IMR-90 (cell line): ENCODE measurements around the gene TMCC1. TPM values are rescaled to one million over a fixed set of nuclear protein-coding genes. Genes with fewer than 3 reads are reported as not detected.

Source experiments
- ATAC-seq: fragments of 200-7000 bp; cut with Tn5 transposase; 2 replicates; pipeline ENCODE4 v1.9.1; 2020; ENCODE audit warnings: low read depth, mild to moderate bottlenecking, moderate library complexity
- BruUV-seq: library from RNA; stranded (reverse); fragments of 400-500 nt; replicated peaks from 2 replicates; lab custom pipeline; 2021; lab: Mats Ljungman, UMichigan
- CTCF ChIA-PET: fragments of 300-600 bp; formaldehyde crosslinking; extraction: SDS; loops from one replicate; lab custom pipeline; 2021; ENCODE audit warnings: antibody characterized with exemption; lab: Yijun Ruan, JAX
- POLR2A ChIA-PET: fragments of 300-600 bp; sonication (Branson Sonifier 250); formaldehyde crosslinking; loops from one replicate; lab custom pipeline; 2022; ENCODE audit warnings: antibody characterized with exemption; ENCODE audit not compliant: unreplicated experiment; lab: Charles Lee
- DNase-seq: peaks from one replicate; pipeline ENCODE4 v3.0.0; 2013
- H2AFZ ChIP-seq: replicated peaks from 2 replicates; pipeline ENCODE3; 2013; ENCODE audit warnings: low read length, mild to moderate bottlenecking; ENCODE audit not compliant: poor library complexity
- H2AK5ac ChIP-seq: 2 replicates; pipeline ENCODE4 v1.6.1; 2013; ENCODE audit warnings: low read depth, low read length, inconsistent platforms
- H2AK9ac ChIP-seq: replicated peaks from 2 replicates; pipeline ENCODE3; 2013; ENCODE audit warnings: mild to moderate bottlenecking, low read depth, low read length, moderate library complexity; ENCODE audit not compliant: poor library complexity
- H2BK120ac ChIP-seq: 2 replicates; pipeline ENCODE4 v1.6.1; 2013; ENCODE audit warnings: low read depth, low read length, inconsistent platforms
- H2BK15ac ChIP-seq: 3 replicates; pipeline ENCODE4 v1.6.1; 2013; ENCODE audit warnings: low read depth, low read length, inconsistent platforms
- H2BK20ac ChIP-seq: 2 replicates; pipeline ENCODE4 v1.6.1; 2013; ENCODE audit warnings: low read depth, mild to moderate bottlenecking, inconsistent platforms, low read length, moderate library complexity
- H2BK5ac ChIP-seq: 2 replicates; pipeline ENCODE4 v1.6.1; 2013; ENCODE audit warnings: mild to moderate bottlenecking, low read depth, low read length, inconsistent platforms; ENCODE audit not compliant: poor library complexity, severe bottlenecking
- H3K14ac ChIP-seq: replicated peaks from 2 replicates; pipeline ENCODE4 v1.6.1; 2013; ENCODE audit warnings: low read depth, low read length, inconsistent platforms
- H3K18ac ChIP-seq: 2 replicates; pipeline ENCODE4 v1.6.1; 2013; ENCODE audit warnings: low read depth, low read length, control low read depth
- H3K23ac ChIP-seq: 2 replicates; pipeline ENCODE4 v1.6.1; 2013; ENCODE audit warnings: low read depth, low read length, inconsistent platforms
- H3K27ac ChIP-seq: 2 replicates; pipeline ENCODE4 v1.5.1; 2013; ENCODE audit warnings: mild to moderate bottlenecking, control low read depth, low read length; ENCODE audit not compliant: insufficient read depth
- H3K27me3 ChIP-seq: 2 replicates; pipeline ENCODE4 v1.6.1; 2013; ENCODE audit warnings: low read length; ENCODE audit not compliant: control insufficient read depth, insufficient read depth
- H3K36me3 ChIP-seq: 2 replicates; pipeline ENCODE4 v1.6.1; 2013; ENCODE audit warnings: low read length, mixed read lengths; ENCODE audit not compliant: control insufficient read depth, insufficient read depth
- H3K4ac ChIP-seq: 2 replicates; pipeline ENCODE4 v1.6.1; 2013; ENCODE audit warnings: low read depth, low read length, inconsistent platforms
- H3K4me1 ChIP-seq: 2 replicates; pipeline ENCODE4 v1.6.1; 2013; ENCODE audit warnings: low read length, mixed read lengths; ENCODE audit not compliant: control insufficient read depth, insufficient read depth
- H3K4me2 ChIP-seq: 2 replicates; pipeline ENCODE4 v1.6.1; 2013; ENCODE audit warnings: low read depth, mild to moderate bottlenecking, control low read depth, low read length, moderate library complexity
- H3K4me3 ChIP-seq: 2 replicates; pipeline ENCODE4 v1.5.1; 2013; ENCODE audit warnings: low read depth, mild to moderate bottlenecking, control low read depth, low read length, moderate library complexity; ENCODE audit not compliant: insufficient read depth
- H3K56ac ChIP-seq: 2 replicates; pipeline ENCODE4 v1.6.1; 2013; ENCODE audit warnings: low read length, inconsistent platforms; ENCODE audit not compliant: insufficient read depth; ENCODE audit errors: extremely low read depth
- H3K79me1 ChIP-seq, 2 experiments: 2 replicates each; pipeline ENCODE4 v1.6.1; 2013; ENCODE audit warnings: low read length in 2 of 2, inconsistent platforms in 1 of 2, low read depth in 1 of 2
- H3K9ac ChIP-seq: 2 replicates; pipeline ENCODE4 v1.6.1; 2013; ENCODE audit warnings: low read depth, low read length, control low read depth
- H3K9me1 ChIP-seq: 2 replicates; pipeline ENCODE4 v1.6.1; 2013; ENCODE audit warnings: low read length, inconsistent platforms; ENCODE audit not compliant: insufficient read depth
- H3K9me3 ChIP-seq: 2 replicates; pipeline ENCODE4 v1.6.1; 2013; ENCODE audit warnings: low read length; ENCODE audit not compliant: control insufficient read depth, insufficient read depth
- H4K20me1 ChIP-seq: 2 replicates; pipeline ENCODE4 v1.6.1; 2013; ENCODE audit warnings: low read length, inconsistent platforms; ENCODE audit not compliant: insufficient read depth
- H4K5ac ChIP-seq: 2 replicates; pipeline ENCODE4 v1.6.1; 2013; ENCODE audit warnings: mild to moderate bottlenecking, low read depth, low read length, control low read depth
- H4K8ac ChIP-seq, 2 experiments: 2 replicates each; pipeline ENCODE4 v1.6.1; 2013; ENCODE audit warnings: low read depth in 2 of 2, low read length in 2 of 2, control low read depth in 1 of 2, inconsistent platforms in 1 of 2
- H4K91ac ChIP-seq: 2 replicates; pipeline ENCODE4 v1.6.1; 2013; ENCODE audit warnings: low read depth, low read length, inconsistent platforms; ENCODE audit not compliant: insufficient read depth
- CEBPB ChIP-seq: IDR thresholded peaks from 2 replicates; pipeline ENCODE4 v1.6.1; 2012; ENCODE audit warnings: low read depth, low read length, improper control_type of control experiment
- CHD1 ChIP-seq: IDR thresholded peaks from 2 replicates; pipeline ENCODE4 v1.6.1; 2012; ENCODE audit warnings: low read depth, low read length, improper control_type of control experiment
- FOS ChIP-seq: fragments of 150-350 bp; IDR thresholded peaks from 2 replicates; pipeline ENCODE4 v1.6.1; 2016; ENCODE audit warnings: low read depth, low read length
- MAFK ChIP-seq: IDR thresholded peaks from 2 replicates; pipeline ENCODE4 v1.6.1; 2012; ENCODE audit warnings: low read depth, low read length, improper control_type of control experiment
- MAZ ChIP-seq: IDR thresholded peaks from 2 replicates; pipeline ENCODE4 v1.6.1; 2012; ENCODE audit warnings: low read depth, mild to moderate bottlenecking, low read length, improper control_type of control experiment, moderate library complexity, borderline replicate concordance
- MXI1 ChIP-seq: IDR thresholded peaks from 2 replicates; pipeline ENCODE4 v1.6.1; 2012; ENCODE audit warnings: low read depth, mild to moderate bottlenecking, low read length, moderate library complexity, borderline replicate concordance
- NFE2L2 ChIP-seq: fragments of 150-350 bp; IDR thresholded peaks from 2 replicates; pipeline ENCODE4 v1.6.1; 2016; ENCODE audit warnings: low read depth, mild to moderate bottlenecking, low read length
- POLR2A ChIP-seq: IDR thresholded peaks from 2 replicates; pipeline ENCODE4 v1.6.1; 2012; ENCODE audit warnings: mild to moderate bottlenecking, low read depth, low read length
- RAD21 ChIP-seq: IDR thresholded peaks from 2 replicates; pipeline ENCODE4 v1.6.1; 2012; ENCODE audit warnings: low read length, improper control_type of control experiment
- RCOR1 ChIP-seq: IDR thresholded peaks from 2 replicates; pipeline ENCODE4 v1.6.1; 2012; ENCODE audit warnings: mild to moderate bottlenecking, low read length, improper control_type of control experiment; ENCODE audit not compliant: insufficient replicate concordance
- RFX5 ChIP-seq: IDR thresholded peaks from 2 replicates; pipeline ENCODE4 v1.8.0; 2012; ENCODE audit warnings: low read depth, mild to moderate bottlenecking, low read length, moderate library complexity
- SMC3 ChIP-seq: fragments of 150-350 bp; IDR thresholded peaks from 2 replicates; pipeline ENCODE4 v1.6.1; 2016; ENCODE audit warnings: low read depth, mild to moderate bottlenecking, antibody characterized with exemption, low read length, moderate library complexity
- WGBS, 2 experiments: methylation state at CpG; one replicate each; pipeline versions ENCODE4 v1.1.5 to v1.1.7; 2013; ENCODE audit warnings: missing lambda C conversion rate in 2 of 2; ENCODE audit not compliant: insufficient read length in 1 of 2; ENCODE audit errors: extremely low coverage in 2 of 2; 5-methylcytosine and 5-hydroxymethylcytosine counted together
- dilution Hi-C: fragments of 300-500 bp; cut with HindIII; formaldehyde crosslinking; loops from one replicate; pipeline ENCODE4 v1.14.3; 2018; ENCODE audit warnings: low sequenced_read_pairs; ENCODE audit not compliant: unreplicated experiment
- in situ Hi-C: fragments of 300-500 bp; cut with MboI; formaldehyde crosslinking; loops from 3 replicates; pipeline ENCODE4 v1.14.3; 2019; ENCODE audit warnings: low sequenced_read_pairs, inconsistent platforms, mixed read lengths
- intact Hi-C: fragments of 100-400 bp; cut with micrococcal nuclease; formaldehyde crosslinking; loops from 2 replicates; pipeline ENCODE4 v1.10.0; 2022
- polyA plus RNA-seq, 3 experiments: library from polyadenylated mRNA; depleted of rRNA; stranded (reverse); fragments of >200 nt; gene quantifications; 2 replicates each; pipeline ENCODE4 v1.2.3, GENCODE V29; 2012; ENCODE audit warnings: low replicate concordance in 1 of 3
- total RNA-seq: library from RNA; depleted of rRNA; stranded (reverse); fragments of >200 nt; gene quantifications from 2 replicates; pipeline ENCODE4 v1.2.3, GENCODE V29; 2012
- TF ChIP-seq, protein P1 (sequence below): fragments of 150-350 bp; IDR thresholded peaks from 2 replicates; pipeline ENCODE4 v1.6.1; 2017; ENCODE audit warnings: mild to moderate bottlenecking, antibody characterized with exemption, low read length, low read depth
- TF ChIP-seq, protein P2 (sequence below): conservative IDR thresholded peaks from 2 replicates; pipeline ENCODE4 v1.5.1; 2012; ENCODE audit warnings: mild to moderate bottlenecking, low read depth, low read length, improper control_type of control experiment
- TF ChIP-seq, protein P3 (sequence below): fragments of 150-350 bp; IDR thresholded peaks from 2 replicates; pipeline ENCODE4 v1.6.1; 2016; ENCODE audit warnings: low read depth, mild to moderate bottlenecking, low read length, moderate library complexity, borderline replicate concordance

The TMCC1 gene
- total and polyA plus RNA-seq, 2 of the 4 experiments (the other 2 are of a cell fraction), result 5.0 to 7.3 TPM

DNA sequence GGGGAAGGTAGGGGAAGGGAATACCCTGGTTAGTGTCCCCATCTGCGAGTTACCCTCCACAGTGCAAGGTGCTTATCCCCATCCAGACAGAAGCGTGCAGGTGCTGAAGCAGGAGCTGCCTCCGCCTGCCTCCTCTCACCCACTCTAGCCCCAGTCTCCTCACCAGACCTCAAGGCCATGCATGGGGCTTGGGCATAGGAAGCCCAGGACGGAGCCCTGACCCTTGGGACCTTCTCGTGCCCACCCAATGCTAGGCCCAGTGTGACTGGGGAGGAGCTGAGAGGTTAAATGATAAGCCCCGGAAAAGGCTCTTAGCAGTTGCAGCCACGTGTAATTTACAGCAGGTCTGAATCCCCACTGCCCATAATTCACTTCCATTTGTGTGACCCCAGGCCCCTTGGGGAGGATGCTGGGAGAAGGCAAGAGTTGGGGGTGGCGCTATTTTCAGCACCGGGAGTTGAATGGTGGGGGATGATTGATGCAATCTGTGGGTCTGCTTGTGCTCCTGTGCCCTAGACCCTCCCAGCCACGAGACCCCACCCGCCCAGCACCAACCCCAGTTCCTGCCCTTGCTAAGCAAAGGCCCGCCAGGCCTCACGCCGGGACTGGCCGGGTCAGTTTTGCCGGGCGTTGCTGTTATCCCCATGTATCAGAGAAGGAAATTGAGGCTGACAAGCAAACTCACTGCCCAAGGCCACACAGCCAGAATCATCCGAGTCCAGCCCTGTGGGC is 272.5 kb downstream of the TMCC1 start:
- Histone ChIP-seq H3K23ac (no peak overlapping the region), H2BK120ac (no peak overlapping the region), H3K56ac (no peak overlapping the region), H2BK5ac (no peak overlapping the region), H3K9me3 (no peaks in the 10 kb centered on the region), H3K4ac (no peak overlapping the region), H2BK20ac (no peak overlapping the region), H3K9me1 (peaks cover 13% of the 10 kb centered on the region), H2AFZ (no peak overlapping the region), H4K20me1 (no peaks in the 10 kb centered on the region), H3K27me3 (no peaks in the 10 kb centered on the region), H3K4me2 (no peak overlapping the region), H3K4me3 (no peak overlapping the region), H4K91ac (no peak overlapping the region), H2AK9ac (no peak overlapping the region), H3K9ac (no peak overlapping the region), H2BK15ac (no peak overlapping the region), H4K8ac (no peak overlapping the region), H3K27ac (no peak overlapping the region), H3K36me3 (no peaks in the 10 kb centered on the region), H4K5ac (no peak overlapping the region), H3K79me1 (0 out of 4 replicates have a peak, but pooled peaks cover 0 to 4% of the 10 kb centered on the region in 2 experiments), H2AK5ac (no peak overlapping the region), H3K14ac (no peak overlapping the region), H3K4me1 (peaks cover 7% of the 10 kb centered on the region), H3K18ac (no peak overlapping the region)
- CTCF ChIA-PET, result no interaction called here
- BruUV-seq, result no TSS peak
- intact Hi-C loops, result loop anchor here (10.0 kb wide), 1 partner anchor 384 kb away; no protein-coding TSS in a partner anchor
- no peak for DNase-seq
- POLR2A ChIA-PET, result no interaction called here
- 83% methylated on average over 1 of the region's 18 CpGs; no CpG with 5 or more reads in 1 of the 2 experiments for WGBS, 2 experiments
- dilution Hi-C loops, result no loop called here
- in situ Hi-C loops, result loop anchor here (25.0 kb wide), 1 partner anchor 234 kb away; no protein-coding TSS in a partner anchor
- ATAC-seq, result no peak
- no peak for TF ChIP-seq RAD21
- TF ChIP-seq POLR2A, result no peak
- TF ChIP-seq RCOR1, result no peak
- no peak for TF ChIP-seq MAZ
- TF ChIP-seq, protein P1, sequence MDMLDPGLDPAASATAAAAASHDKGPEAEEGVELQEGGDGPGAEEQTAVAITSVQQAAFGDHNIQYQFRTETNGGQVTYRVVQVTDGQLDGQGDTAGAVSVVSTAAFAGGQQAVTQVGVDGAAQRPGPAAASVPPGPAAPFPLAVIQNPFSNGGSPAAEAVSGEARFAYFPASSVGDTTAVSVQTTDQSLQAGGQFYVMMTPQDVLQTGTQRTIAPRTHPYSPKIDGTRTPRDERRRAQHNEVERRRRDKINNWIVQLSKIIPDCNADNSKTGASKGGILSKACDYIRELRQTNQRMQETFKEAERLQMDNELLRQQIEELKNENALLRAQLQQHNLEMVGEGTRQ, result no peak
- TF ChIP-seq, protein P2, sequence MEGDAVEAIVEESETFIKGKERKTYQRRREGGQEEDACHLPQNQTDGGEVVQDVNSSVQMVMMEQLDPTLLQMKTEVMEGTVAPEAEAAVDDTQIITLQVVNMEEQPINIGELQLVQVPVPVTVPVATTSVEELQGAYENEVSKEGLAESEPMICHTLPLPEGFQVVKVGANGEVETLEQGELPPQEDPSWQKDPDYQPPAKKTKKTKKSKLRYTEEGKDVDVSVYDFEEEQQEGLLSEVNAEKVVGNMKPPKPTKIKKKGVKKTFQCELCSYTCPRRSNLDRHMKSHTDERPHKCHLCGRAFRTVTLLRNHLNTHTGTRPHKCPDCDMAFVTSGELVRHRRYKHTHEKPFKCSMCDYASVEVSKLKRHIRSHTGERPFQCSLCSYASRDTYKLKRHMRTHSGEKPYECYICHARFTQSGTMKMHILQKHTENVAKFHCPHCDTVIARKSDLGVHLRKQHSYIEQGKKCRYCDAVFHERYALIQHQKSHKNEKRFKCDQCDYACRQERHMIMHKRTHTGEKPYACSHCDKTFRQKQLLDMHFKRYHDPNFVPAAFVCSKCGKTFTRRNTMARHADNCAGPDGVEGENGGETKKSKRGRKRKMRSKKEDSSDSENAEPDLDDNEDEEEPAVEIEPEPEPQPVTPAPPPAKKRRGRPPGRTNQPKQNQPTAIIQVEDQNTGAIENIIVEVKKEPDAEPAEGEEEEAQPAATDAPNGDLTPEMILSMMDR, result no peak
- no peak for TF ChIP-seq CEBPB
- TF ChIP-seq MAFK, result no peak
- TF ChIP-seq FOS, result no peak
- no peak for TF ChIP-seq MXI1
- no peak for TF ChIP-seq CHD1
- no peak for TF ChIP-seq SMC3
- no peak for TF ChIP-seq RFX5
- TF ChIP-seq NFE2L2, result no peak
- TF ChIP-seq, protein P3, sequence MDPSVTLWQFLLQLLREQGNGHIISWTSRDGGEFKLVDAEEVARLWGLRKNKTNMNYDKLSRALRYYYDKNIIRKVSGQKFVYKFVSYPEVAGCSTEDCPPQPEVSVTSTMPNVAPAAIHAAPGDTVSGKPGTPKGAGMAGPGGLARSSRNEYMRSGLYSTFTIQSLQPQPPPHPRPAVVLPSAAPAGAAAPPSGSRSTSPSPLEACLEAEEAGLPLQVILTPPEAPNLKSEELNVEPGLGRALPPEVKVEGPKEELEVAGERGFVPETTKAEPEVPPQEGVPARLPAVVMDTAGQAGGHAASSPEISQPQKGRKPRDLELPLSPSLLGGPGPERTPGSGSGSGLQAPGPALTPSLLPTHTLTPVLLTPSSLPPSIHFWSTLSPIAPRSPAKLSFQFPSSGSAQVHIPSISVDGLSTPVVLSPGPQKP, result no peak
